Subcutaneous abdominal adipose tissue (tissue), 5 donors: ENCODE measurements around the gene HYAL3.

Experiments used
- H3K27ac ChIP-seq: one replicate; pipeline ENCODE4 v1.7.0; 2013; ENCODE audit warnings: low read depth, mild to moderate bottlenecking, inconsistent platforms, low read length, moderate library complexity
- H3K27me3 ChIP-seq, 5 donors: one replicate each; pipeline ENCODE4 v1.7.0; 2013; ENCODE audit warnings: low read length in 5 of 5, inconsistent platforms in 1 of 5; ENCODE audit not compliant: control insufficient read depth in 5 of 5, insufficient read depth in 4 of 5
- H3K36me3 ChIP-seq, 5 donors: one replicate each; pipeline ENCODE4 v1.7.0; 2013; ENCODE audit warnings: low read length in 5 of 5; ENCODE audit not compliant: control insufficient read depth in 5 of 5, insufficient read depth in 5 of 5
- H3K4me1 ChIP-seq, 5 donors: one replicate each; pipeline ENCODE4 v1.7.0; 2013; ENCODE audit warnings: low read length in 5 of 5, mild to moderate bottlenecking in 3 of 5, moderate library complexity in 1 of 5; ENCODE audit not compliant: control insufficient read depth in 5 of 5, insufficient read depth in 5 of 5
- H3K4me3 ChIP-seq, 5 donors: one replicate each; pipeline ENCODE4 v1.7.0; 2013; ENCODE audit warnings: low read length in 5 of 5, low read depth in 1 of 5
- H3K9ac ChIP-seq, 5 donors: one replicate each; pipeline ENCODE4 v1.7.0; 2013; ENCODE audit warnings: low read length in 5 of 5, mild to moderate bottlenecking in 4 of 5, moderate library complexity in 3 of 5
- H3K9me3 ChIP-seq, 5 donors: one replicate each; pipeline ENCODE4 v1.7.0; 2013; ENCODE audit warnings: low read length in 5 of 5; ENCODE audit not compliant: control insufficient read depth in 5 of 5
- donor health status: healthy.
- donor health status: healthy.
- donor health status: healthy.
- donor health status: healthy.
- donor health status: healthy.

Gene HYAL3

DNA sequence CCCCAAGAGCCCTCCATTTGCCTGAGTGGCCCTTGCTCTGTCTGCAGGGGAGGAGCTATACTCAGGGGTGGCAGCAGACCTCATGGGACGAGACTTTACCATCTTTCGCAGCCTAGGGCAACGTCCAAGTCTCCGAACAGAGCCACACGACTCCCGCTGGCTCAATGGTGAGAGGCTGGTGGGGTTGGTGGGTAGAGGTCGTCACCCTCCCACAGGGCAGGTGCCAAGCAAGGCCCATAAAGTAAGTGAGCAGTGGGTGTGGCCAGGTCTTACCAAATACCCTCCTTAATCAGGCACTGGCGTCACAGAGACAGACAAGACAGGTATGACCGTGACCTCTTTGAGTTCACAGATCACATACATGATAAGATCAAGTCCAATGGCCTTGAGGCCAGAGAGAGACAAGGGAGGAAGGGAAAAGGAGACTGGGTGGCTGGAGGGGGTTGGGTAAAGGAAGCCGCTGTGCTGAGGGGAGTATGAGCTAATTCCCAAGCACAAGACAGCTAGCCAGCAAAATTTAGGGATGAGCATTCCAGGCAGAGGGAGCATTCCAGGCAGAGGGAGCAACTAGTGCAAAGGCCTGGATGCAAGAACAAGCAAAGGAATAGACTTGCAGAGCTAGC lies 27.8 kb downstream of the HYAL3 start:
- H3K36me3 ChIP-seq: no peaks in the 10 kb centered on the region
- peak overlapping the region in 2 of 5 donors; percentile 4 to 18 for H3K9ac ChIP-seq
- H3K9me3 ChIP-seq: no peaks in the 10 kb centered on the region
- H3K4me3 ChIP-seq: no peak overlapping the region
- H3K27me3 ChIP-seq: peaks cover 0 to 10% (median 5%) of the 10 kb centered on the region in 5 donors
- H3K27ac ChIP-seq: peak overlapping the region; percentile 50
- peaks cover 16 to 81% (median 69%) of the 10 kb centered on the region in 5 donors for H3K4me1 ChIP-seq

DNA sequence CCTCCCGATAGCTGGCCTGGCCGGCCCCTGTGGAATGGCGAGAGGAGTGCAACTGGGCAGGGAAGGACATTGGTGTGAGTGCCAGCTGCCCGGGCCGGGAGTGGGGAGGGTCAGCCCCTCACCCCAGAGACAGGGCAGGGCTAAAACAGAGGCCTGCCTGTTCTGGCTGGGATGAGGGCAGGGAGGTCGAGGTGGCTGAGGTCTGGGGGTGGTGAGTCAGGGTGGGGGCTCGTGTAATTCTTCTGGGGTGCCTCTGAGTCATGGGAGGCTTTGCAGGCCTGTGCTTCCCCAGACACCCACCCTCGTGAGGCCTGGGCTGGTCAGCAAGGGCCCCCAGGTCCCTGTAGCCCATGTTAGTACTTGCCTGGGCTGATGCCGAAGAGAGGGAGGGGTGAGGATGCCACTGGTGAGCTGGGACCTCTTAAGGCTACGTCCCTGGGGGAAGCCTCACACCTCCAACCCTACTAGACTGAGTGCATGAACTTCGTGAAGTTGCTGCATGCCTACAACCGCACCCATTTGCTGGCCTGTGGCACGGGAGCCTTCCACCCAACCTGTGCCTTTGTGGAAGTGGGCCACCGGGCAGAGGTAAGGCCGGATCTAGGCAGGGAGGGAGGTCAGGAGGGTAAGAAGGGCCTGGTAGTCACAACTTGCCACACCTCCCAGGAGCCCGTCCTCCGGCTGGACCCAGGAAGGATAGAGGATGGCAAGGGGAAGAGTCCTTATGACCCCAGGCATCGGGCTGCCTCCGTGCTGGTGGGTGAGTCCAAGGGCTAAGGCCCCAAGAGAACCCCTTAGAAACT lies 28.6 kb downstream of the HYAL3 start:
- peak overlapping the region; percentile 83 for H3K27ac ChIP-seq
- no peaks in the 10 kb centered on the region for H3K9me3 ChIP-seq
- H3K9ac ChIP-seq: peak overlapping the region in 1 of 5 donors; percentile 27
- peaks cover 20 to 86% (median 77%) of the 10 kb centered on the region in 5 donors for H3K4me1 ChIP-seq
- H3K4me3 ChIP-seq: peak overlapping the region in 1 of 5 donors; percentile 8
- H3K27me3 ChIP-seq: peaks cover 0 to 9% (median 0%) of the 10 kb centered on the region in 5 donors
- H3K36me3 ChIP-seq: no peaks in the 10 kb centered on the region

DNA sequence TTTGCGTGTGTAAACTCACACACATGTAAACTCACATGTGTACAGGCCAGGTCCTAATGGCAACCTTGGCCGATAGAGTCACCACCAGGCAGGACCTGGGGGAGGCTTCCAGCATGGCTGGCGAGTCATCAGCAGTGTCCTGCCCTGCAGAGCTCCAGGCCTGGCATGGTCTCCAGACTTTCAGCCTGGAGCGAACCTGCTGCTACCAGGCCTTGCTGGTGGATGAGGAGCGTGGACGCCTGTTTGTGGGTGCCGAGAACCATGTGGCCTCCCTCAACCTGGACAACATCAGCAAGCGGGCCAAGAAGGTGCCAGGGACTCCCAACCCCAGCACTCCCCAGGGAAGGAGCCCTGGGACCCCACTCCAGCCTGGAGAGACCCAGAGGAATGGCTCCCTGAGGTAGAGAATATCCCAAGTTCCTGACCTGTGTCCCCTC lies 29.2 kb downstream of the HYAL3 start:
- peak overlapping the region; percentile 83 for H3K27ac ChIP-seq
- H3K4me1 ChIP-seq: peaks cover 20 to 88% (median 77%) of the 10 kb centered on the region in 5 donors
- no peaks in the 10 kb centered on the region for H3K9me3 ChIP-seq
- H3K27me3 ChIP-seq: peaks cover 0 to 5% (median 0%) of the 10 kb centered on the region in 5 donors
- no peaks in the 10 kb centered on the region for H3K36me3 ChIP-seq
- peak overlapping the region in 3 of 5 donors; percentile 8 to 74 (median 39) for H3K4me3 ChIP-seq
- no peak overlapping the region for H3K9ac ChIP-seq

DNA sequence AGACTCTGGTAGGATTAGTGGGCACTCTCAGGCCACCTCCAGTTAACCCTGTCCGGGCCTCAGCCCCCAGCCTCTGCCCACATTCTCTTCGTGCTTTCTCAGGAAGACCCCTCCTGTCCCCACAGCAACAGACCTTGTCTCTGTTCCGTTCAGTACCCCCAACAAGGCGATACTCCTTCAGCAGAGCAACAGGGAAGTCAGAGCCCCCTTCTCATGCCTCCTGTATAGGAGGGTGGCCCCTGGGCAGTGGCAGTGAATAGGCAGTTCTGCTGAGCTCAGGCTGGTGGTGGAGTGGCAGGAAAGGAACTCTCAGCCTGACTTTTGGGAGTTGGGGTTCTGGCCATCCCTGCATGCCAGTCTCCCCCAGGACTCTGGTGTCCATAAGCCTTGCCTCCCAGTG lies 29.7 kb downstream of the HYAL3 start:
- peaks cover 20 to 92% (median 81%) of the 10 kb centered on the region in 5 donors for H3K4me1 ChIP-seq
- H3K9ac ChIP-seq: peak overlapping the region in 3 of 5 donors; percentile 12 to 64 (median 42)
- peak overlapping the region in 4 of 5 donors; percentile 8 to 74 (median 24) for H3K4me3 ChIP-seq
- peaks cover 0 to 3% (median 0%) of the 10 kb centered on the region in 5 donors for H3K27me3 ChIP-seq
- no peaks in the 10 kb centered on the region for H3K36me3 ChIP-seq
- peak overlapping the region; percentile 83 for H3K27ac ChIP-seq
- H3K9me3 ChIP-seq: no peaks in the 10 kb centered on the region

DNA sequence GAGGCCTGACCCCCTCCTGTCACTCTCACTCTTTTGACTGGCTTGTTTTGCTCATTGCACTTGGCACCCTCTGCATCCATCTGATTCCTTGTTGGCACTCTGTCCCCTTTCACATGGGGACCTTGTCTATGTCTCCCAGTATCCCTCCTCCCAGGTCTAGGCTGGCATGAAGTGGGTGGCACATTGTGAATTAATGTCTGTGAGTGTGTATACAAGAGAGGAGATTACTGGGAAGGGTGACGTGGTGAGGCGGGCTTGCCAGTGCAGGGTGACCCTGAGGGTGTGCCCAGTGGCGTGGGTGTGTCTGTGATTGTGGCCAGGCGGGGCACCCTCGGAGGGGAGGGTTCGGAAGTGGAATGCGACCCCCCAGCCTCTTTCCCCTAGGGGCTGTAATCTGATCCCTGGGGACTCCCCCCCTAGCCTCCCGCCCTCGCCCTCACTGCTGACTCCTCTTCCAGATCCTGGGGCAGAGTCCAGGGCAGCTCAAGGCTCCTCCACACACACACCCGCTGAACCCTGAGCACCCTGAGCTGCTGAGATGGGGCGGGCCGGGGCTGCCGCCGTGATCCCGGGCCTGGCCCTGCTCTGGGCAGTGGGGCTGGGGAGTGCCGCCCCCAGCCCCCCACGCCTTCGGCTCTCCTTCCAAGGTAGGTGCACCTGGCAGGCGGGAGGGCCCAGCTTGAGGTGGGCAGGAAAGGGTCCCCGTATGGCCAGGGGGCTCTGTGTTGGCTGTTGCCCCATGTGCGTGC lies 30.3 kb downstream of the HYAL3 start, which contains the start of gene SEMA3B:
Gene SEMA3B (plus strand): TSS at position 445 of the 749 bp plus-strand sequence. CDS start 94 bp downstream, at position 539.
- Histone ChIP-seq H3K4me3 (peak within 1 kb of the TSS; percentile 48 to 74 (median 62)), H3K27me3 (peaks cover 0 to 3% (median 0%) of the 10 kb centered on the region in 5 donors), H3K27ac (peak within 1 kb of the TSS; percentile 83), H3K9me3 (no peaks in the 10 kb centered on the region), H3K4me1 (peaks cover 20 to 94% (median 87%) of the 10 kb centered on the region in 5 donors), H3K9ac (peak within 1 kb of the TSS in 3 of 5 donors; percentile 49 to 82 (median 74)), H3K36me3 (no peaks in the 10 kb centered on the region)

DNA sequence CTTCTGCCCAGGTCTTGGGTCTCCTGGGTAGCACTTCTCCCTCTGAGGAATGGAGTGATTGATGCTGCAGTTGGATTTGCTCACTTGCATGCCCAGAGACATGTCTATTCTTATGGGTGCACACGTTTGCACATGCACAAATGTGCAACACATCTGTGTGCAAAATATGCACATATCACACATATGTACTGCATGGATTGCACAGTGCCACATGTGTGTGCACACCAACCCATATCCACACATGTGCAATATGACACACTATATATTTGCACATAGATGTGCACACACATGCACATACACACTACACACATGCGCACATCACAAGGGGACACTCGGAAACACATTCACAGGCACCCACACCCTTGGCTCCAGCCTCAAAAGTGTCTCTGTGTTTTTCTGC lies 30.9 kb downstream of the HYAL3 start:
- Histone ChIP-seq H3K4me3 (peak overlapping the region; percentile 7 to 69 (median 48)), H3K9ac (peak overlapping the region in 1 of 5 donors; percentile 74), H3K36me3 (no peaks in the 10 kb centered on the region), H3K9me3 (no peaks in the 10 kb centered on the region), H3K27me3 (peaks cover 0 to 3% (median 0%) of the 10 kb centered on the region in 5 donors), H3K27ac (peak overlapping the region; percentile 83), H3K4me1 (peaks cover 20 to 94% (median 90%) of the 10 kb centered on the region in 5 donors)

DNA sequence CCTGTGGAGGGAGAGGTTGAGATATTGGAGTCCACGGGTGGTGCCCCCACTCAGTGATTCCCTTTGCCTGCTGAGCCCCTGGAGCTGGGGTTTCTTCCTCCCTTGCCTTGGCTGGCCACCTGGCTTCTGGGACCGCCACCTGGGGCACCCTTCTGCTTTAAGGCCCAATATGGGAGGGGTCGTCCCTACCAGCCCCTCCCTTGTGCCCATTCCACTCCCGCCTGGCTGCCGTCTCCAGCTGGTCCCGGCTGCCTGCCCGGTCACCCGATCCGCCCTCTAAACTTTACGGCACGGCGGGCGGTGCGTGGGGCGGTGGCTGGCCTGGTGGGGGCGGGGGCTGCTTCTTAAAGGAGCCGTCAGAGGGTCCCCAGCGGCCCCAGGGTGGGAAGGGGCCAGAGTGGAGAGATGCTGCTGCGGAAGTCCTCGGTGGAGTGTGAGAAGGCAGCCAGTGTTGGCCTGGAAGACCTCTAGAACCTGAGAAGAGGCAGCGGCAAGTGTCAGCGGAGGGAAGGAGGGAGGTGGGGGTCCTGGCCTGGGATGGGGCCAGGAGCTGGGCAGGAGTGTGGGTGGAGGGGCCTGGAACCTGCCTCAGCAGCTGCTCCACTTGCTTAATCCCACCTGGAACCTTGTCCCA lies 31.8 kb downstream of the HYAL3 start:
- Histone ChIP-seq H3K36me3 (no peaks in the 10 kb centered on the region), H3K27ac (peak overlapping the region; percentile 83), H3K4me1 (peaks cover 20 to 97% (median 94%) of the 10 kb centered on the region in 5 donors), H3K9ac (peak overlapping the region in 4 of 5 donors; percentile 49 to 82 (median 72)), H3K27me3 (peaks cover 0 to 3% (median 0%) of the 10 kb centered on the region in 5 donors), H3K9me3 (no peaks in the 10 kb centered on the region), H3K4me3 (peak overlapping the region; percentile 48 to 69 (median 52))

DNA sequence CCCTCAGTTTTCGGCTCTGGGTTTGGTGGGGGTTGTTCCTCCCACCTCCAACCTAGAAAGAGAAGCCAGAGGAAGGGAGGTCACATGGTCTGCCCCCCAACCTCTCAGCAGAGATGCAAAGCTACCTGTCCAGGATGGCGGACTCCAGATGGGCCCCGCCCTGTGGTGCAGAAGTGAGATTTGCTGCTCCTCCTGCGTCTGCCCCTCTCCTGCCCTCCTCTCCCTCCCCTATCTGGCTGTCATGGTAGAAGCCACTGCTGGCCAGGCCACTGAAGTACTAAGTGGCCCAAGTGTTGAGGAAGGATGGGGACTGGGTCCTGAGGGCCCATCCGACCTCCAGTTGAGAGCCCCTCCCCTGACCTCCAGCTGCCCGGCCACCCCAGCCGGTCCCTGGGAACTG lies 32.4 kb downstream of the HYAL3 start:
- H3K9me3 ChIP-seq: no peaks in the 10 kb centered on the region
- peak overlapping the region in 4 of 5 donors; percentile 34 to 82 (median 72) for H3K9ac ChIP-seq

DNA sequence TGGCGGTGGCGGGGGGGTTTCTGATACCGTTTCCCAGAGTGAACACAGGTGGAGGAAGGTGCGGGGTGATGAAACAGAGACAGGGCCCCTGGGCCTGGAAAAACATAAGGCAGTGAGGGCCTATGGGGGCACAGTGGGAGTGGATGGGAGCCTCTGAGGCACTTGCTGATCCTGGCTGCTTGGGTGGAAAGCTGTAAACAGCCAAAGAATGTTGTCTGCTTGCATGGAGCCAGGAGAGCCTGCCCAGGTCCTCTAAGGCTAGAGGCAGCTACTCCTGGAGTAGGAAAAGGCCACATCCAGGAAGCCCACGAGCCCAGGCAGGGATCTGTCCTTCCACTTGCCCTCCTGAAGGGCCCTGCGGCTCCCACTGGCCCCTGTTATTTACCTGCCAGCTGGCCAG lies 33.2 kb downstream of the HYAL3 start:
- H3K4me3 ChIP-seq: peak overlapping the region in 2 of 5 donors; percentile 1 to 42
- no peaks in the 10 kb centered on the region for H3K36me3 ChIP-seq
- H3K9me3 ChIP-seq: no peaks in the 10 kb centered on the region
- peaks cover 0 to 3% (median 0%) of the 10 kb centered on the region in 5 donors for H3K27me3 ChIP-seq
- peak overlapping the region in 4 of 5 donors; percentile 31 to 82 (median 54) for H3K9ac ChIP-seq
- peak overlapping the region; percentile 83 for H3K27ac ChIP-seq
- H3K4me1 ChIP-seq: peaks cover 15 to 96% (median 91%) of the 10 kb centered on the region in 5 donors

More for the DNA sequence above, 32.4 kb downstream of the HYAL3 start:
- H3K27ac ChIP-seq: peak overlapping the region; percentile 83
- H3K36me3 ChIP-seq: no peaks in the 10 kb centered on the region
- H3K4me3 ChIP-seq: peak overlapping the region; percentile 47 to 69 (median 52)
- H3K4me1 ChIP-seq: peaks cover 20 to 96% (median 92%) of the 10 kb centered on the region in 5 donors
- peaks cover 0 to 3% (median 0%) of the 10 kb centered on the region in 5 donors for H3K27me3 ChIP-seq
